Thyroid gland (tissue), 4 donors: Measurements from ENCODE around the gene PAMR1. TPM values are rescaled to one million over a fixed set of nuclear protein-coding genes. Genes with fewer than 3 reads are reported as not detected.

ENCODE experiments used
- DNase-seq, 2 donors: peaks; one replicate each; pipeline ENCODE4 v3.0.0-alpha.2; 2019
- H3K27ac ChIP-seq, 3 donors: fragments of 200-600 bp; sonication (generic); 1 replicate in 2 of 3; 2 replicates in 1 of 3; pipeline ENCODE4 v1.5.1; 2016 to 2019; ENCODE audit warnings: mild to moderate bottlenecking in 1 of 3, moderate library complexity in 1 of 3
- H3K27me3 ChIP-seq: fragments of 200-600 bp; sonication (generic); one replicate; pipeline ENCODE4 v1.5.1; 2019
- H3K36me3 ChIP-seq, 2 donors: fragments of 200-600 bp; sonication (generic); one replicate each; pipeline ENCODE4 v1.5.1; 2016 to 2019
- H3K4me1 ChIP-seq, 2 donors: fragments of 200-600 bp; sonication (generic); one replicate each; pipeline ENCODE4 v1.5.1; 2017 to 2019
- H3K4me3 ChIP-seq, 3 donors: fragments of 200-600 bp; sonication (generic); replicated peaks in 1 of 3; 1 replicate in 2 of 3; 2 replicates in 1 of 3; pipeline ENCODE4 v1.5.1; 2016; ENCODE audit warnings: mild to moderate bottlenecking in 1 of 3
- H3K9me3 ChIP-seq: fragments of 200-600 bp; sonication (generic); one replicate; pipeline ENCODE4 v1.5.1; 2017
- CTCF ChIP-seq, 6 experiments: fragments of 200-600 bp in 3 of 6; fragments of 450-650 bp in 3 of 6; sonication (generic) in 3 of 6; IDR thresholded peaks; one replicate each; pipeline ENCODE4 v1.5.1; 2016 to 2019; ENCODE audit warnings: antibody characterized with exemption in 6 of 6, mild to moderate bottlenecking in 2 of 6, inconsistent platforms in 1 of 6, moderate library complexity in 1 of 6
- POLR2A ChIP-seq, 2 donors: fragments of 450-650 bp; IDR thresholded peaks; one replicate each; pipeline ENCODE4 v1.6.1; 2017; ENCODE audit warnings: antibody characterized with exemption in 2 of 2, mild to moderate bottlenecking in 2 of 2, moderate library complexity in 1 of 2
- WGBS, 2 donors: methylation state at CpG; one replicate each; pipeline ENCODE4 v1.1.5; 2017; 5-methylcytosine and 5-hydroxymethylcytosine counted together
- intact Hi-C: fragments of 100-400 bp; cut with DNase I; formaldehyde crosslinking; loops from one replicate; pipeline ENCODE4 v1.15.1; 2023
- total RNA-seq, 4 donors: library from RNA; depleted of rRNA; stranded (reverse); fragments of >200 nt; gene quantifications; one replicate each; pipeline ENCODE4 v1.2.3, GENCODE V29; 2016

PAMR1 gene
- total RNA-seq, 4 donors from 2014 or later: 1.2 to 16.4 (median 4.3) TPM

DNA sequence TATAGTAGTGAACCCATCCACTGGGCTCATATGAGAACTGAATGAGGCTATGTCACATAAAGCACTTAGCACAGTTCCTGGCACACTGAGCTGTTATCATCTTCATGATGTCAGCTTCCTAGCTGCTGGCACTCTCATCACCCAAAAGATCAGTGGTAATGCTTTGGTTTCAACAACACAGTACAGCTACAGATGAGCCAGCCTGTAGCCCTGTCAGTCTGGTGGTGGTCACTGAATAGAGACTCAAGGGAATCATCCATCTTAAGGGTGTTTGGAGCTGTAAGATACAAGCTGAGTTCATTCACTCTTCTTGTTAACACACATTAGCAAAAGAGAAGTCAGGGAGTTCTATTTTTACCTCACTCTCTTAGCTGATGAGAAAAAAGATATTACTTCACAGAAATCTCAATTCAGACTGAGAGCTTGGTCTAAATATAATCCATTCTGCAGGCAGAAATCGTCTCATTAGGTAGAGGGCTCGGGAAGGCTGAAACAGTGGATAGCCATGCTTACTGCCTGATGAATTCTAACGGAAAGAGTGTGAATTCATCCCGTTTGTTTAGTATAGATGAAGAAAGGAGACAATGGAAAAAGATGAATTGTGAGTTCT, 99.7 kb downstream of the PAMR1 start:
- intact Hi-C loops: no loop called here
- Histone ChIP-seq H3K4me1 (peaks cover 25 to 27% of the 10 kb centered on the region in 2 donors), H3K27me3 (no peaks in the 10 kb centered on the region), H3K36me3 (no peaks in the 10 kb centered on the region), H3K27ac (peak overlapping the region in 1 of 3 donors; percentile 86), H3K9me3 (no peaks in the 10 kb centered on the region), H3K4me3 (no peak overlapping the region)
- 81 to 87% methylated on average over 4 of the region's 4 CpGs for WGBS, 2 donors
- no peak for DNase-seq
- no peak for TF ChIP-seq CTCF (IDR thresholded peaks at IDR 0.05)

DNA sequence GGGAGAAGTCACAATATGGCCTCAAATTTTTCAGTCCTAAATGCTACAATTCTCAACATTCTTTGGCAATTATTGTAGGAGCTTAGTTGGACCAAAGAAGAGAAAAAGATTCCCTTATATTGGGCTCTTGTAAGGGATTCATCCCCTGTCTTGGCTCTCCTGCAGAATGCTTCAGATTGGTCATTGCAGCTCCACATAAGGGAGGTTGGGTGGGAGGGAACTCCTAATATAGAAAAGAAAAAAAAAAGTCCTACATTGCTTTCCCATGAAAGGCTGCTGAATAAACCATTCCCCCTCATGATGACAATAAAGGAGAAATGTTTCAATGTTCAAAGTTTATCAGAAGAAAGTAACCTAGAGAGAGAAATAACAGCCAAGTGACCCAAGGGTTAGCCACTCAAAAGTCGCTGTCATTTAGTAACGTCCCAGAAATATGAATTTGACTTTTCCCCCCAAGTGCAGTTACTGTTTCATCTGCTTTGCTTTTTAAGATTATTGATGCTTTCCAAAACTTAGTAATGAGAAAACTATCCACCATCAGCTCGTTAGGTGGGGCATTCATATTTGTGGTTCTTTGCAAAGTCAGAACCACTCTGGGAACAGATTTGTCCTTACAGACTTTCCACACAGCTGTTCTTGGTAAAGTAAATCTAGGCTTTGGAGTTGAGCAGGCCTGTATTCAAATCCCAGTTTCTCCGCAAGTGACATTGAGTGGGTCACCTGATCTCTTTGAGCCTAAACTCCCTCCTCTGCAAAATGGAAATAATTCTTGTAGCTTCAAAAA, 101.1 kb downstream of the PAMR1 start:
- H3K4me3 ChIP-seq: no peak overlapping the region
- no peak for DNase-seq
- no peaks in the 10 kb centered on the region for H3K27me3 ChIP-seq
- peaks cover 32 to 38% of the 10 kb centered on the region in 2 donors for H3K4me1 ChIP-seq
- intact Hi-C loops: no loop called here
- no peaks in the 10 kb centered on the region for H3K9me3 ChIP-seq
- WGBS, 2 donors: 65 to 71% methylated on average over 4 of the region's 4 CpGs
- TF ChIP-seq POLR2A (IDR thresholded peaks at IDR 0.05) (no peak), CTCF (IDR thresholded peaks at IDR 0.05) (no peak)
- H3K27ac ChIP-seq: no peak overlapping the region
- H3K36me3 ChIP-seq: no peaks in the 10 kb centered on the region

DNA sequence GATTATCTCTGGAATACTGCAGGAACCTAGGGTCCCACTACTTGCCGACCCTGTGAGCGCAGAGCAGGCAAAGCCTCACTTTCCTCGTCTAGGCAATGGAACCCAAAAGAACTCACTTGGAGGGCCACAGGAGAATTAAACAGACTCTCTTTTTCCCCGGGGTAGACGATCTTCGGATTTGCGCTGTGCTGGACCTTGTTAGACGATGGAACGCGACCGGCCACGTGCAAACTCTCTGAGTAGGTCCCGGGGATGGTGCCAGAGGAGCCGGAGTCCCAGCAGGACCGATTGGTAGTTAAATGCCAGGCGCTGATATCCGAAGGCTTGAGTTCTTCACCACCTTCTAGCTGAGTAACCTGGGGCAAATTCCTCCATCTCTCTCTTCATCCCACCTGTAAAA, 105.0 kb downstream of the PAMR1 start:
- DNase-seq: peak; percentile 59 to 69
- Histone ChIP-seq H3K4me3 (peak overlapping the region in 1 of 3 donors; percentile 32), H3K4me1 (peaks cover 7 to 27% of the 10 kb centered on the region in 2 donors), H3K27me3 (no peaks in the 10 kb centered on the region), H3K27ac (no peak overlapping the region), H3K9me3 (no peaks in the 10 kb centered on the region), H3K36me3 (no peaks in the 10 kb centered on the region)
- 17 to 29% methylated on average over 17 of the region's 17 CpGs for WGBS, 2 donors
- intact Hi-C loops: no loop called here
- TF ChIP-seq CTCF (IDR thresholded peaks at IDR 0.05) (no peak), POLR2A (IDR thresholded peaks at IDR 0.05) (no peak)

DNA sequence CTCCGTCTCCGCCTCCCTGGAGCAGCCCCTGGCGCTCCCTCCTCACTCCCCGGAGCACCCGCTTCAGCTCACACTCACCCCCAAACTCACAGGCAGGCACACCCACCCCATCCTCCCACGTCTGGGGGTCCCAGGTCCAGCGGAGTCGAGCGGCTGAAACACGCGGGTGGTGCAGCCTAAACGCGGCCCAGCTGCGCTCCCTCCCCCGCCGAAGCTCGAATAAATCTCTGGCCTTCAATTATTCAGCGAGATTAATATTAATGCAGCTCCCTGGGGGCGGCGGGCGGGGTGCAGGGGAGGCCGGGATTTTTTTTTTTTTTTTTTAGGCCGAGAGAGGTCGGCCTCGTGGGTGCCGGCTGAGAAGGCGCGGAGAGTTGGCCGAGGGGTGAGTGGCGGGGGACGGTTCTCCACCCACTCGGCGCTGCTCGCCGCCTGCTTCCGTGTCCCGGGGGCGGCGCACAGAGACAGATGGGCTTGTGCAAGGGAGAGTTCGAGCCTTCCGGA, 105.5 kb downstream of the PAMR1 start:
- no peaks in the 10 kb centered on the region for H3K9me3 ChIP-seq
- intact Hi-C loops: no loop called here
- H3K4me1 ChIP-seq: peaks cover 6 to 26% of the 10 kb centered on the region in 2 donors
- 2% methylated on average over 20 to 27 of the region's 41 CpGs for WGBS, 2 donors
- DNase-seq: no peak
- H3K4me3 ChIP-seq: peak overlapping the region in 1 of 3 donors; percentile 32
- no peaks in the 10 kb centered on the region for H3K27me3 ChIP-seq
- H3K36me3 ChIP-seq: no peaks in the 10 kb centered on the region
- H3K27ac ChIP-seq: no peak overlapping the region
- TF ChIP-seq CTCF (IDR thresholded peaks at IDR 0.05) (no peak), POLR2A (IDR thresholded peaks at IDR 0.05) (no peak)
